Fibroblast of the aortic adventitia (primary cell): ENCODE results near the gene TEDC2. TPM values are rescaled to one million over a fixed set of nuclear protein-coding genes. Genes with fewer than 3 reads are reported as not detected.
"Not testable (repeated sequence)": the region's sequence is repeated elsewhere in the genome, so short reads cannot be mapped to it uniquely, and the experiment has no call there.

Experiments
- DNase-seq: peaks from one replicate; pipeline ENCODE4 v3.0.0-alpha.2; 2010; ENCODE audit warnings: low read depth
- H3K4me3 ChIP-seq: 2 replicates; pipeline ENCODE4 v1.5.1; 2011; ENCODE audit warnings: low read depth, mild to moderate bottlenecking, control low read depth, low read length, moderate library complexity
- CTCF ChIP-seq: IDR thresholded peaks from 2 replicates; pipeline ENCODE4 v1.5.1; 2011; ENCODE audit warnings: mild to moderate bottlenecking, low read length, control low read depth, inconsistent platforms; ENCODE audit not compliant: insufficient read depth
- total RNA-seq: library from RNA; depleted of rRNA; stranded (reverse); fragments of >200 nt; gene quantifications from 2 replicates; pipeline ENCODE4 v1.2.3, GENCODE V29; 2012; ENCODE audit warnings: low replicate concordance

TEDC2 gene
- total RNA-seq, 1 donor, result 11.7 TPM

DNA sequence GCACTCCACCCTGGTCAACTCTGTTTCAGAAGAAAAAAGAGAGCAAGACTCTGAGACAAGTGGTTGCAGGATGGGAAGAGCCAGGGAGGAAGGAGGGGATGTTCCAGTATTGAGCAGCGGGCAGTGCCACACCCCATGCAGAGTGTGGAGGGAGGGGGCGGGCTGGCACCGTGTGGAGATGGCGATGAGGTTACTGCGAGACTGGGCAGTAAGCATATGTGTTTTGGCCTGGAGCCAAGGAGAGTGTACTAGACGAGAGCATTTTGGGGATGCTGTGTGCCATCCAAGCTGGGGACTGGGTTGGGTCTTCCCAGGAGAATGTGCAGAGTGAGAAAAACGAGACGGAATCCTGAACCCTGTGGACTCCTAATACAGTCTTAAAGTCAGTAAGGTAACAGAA lies 18.4 kb downstream of the TEDC2 start:
- TF ChIP-seq CTCF, result no peak
- H3K4me3 ChIP-seq, result no peak overlapping the region
- no peak for DNase-seq

- not testable (repeated sequence) for H3K4me3 ChIP-seq, DNase-seq
These were observed 20.1 kb downstream of the TEDC2 start for GRCh38 chr16:2479996-2480395.

DNA sequence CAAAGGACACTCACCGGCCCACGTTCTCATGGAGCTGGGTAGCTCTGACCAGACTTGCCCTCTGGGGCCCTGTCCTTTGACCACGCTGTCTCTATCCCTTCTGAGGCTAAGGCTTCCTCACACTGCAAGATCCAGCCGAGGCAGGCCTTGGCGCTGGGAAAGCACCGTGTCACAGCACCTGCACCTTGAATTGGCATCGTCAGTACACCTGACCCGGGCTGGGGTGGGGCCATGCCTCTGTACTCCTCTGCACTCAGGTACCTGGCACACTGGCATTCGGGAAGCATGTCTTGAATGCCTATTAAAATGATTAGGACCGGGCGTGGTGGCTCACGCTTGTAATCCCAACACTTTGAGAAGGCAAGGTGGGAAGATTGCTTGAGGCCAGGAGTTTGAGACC lies 21.0 kb downstream of the TEDC2 start:
- DNase-seq, result no peak
- no peak for TF ChIP-seq CTCF
- no peak overlapping the region for H3K4me3 ChIP-seq

DNA sequence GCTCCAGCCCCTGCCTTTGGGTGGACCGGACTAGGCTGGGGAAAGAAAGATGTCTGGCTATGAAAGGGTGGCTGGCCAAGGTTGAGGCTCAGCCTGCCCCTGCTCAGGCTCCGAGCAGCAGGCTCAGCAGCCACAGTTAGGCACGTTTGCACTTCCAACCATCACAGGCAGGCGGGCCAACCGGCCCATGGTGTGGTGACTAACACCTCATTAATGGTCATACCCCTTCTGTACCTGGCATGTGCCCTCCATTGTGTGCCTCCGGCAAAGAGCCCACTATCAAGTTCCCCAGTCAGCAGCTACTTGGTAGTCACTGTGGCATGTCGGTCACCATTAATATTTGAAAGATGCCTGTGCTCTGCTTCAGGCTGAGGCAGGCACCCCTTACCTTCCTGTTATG lies 21.8 kb downstream of the TEDC2 start:
- no peak for TF ChIP-seq CTCF
- no peak overlapping the region for H3K4me3 ChIP-seq
- no peak for DNase-seq

- no peak for TF ChIP-seq CTCF
- DNase-seq, result no peak
- H3K4me3 ChIP-seq, result peak overlapping the region; percentile 56
These were observed 22.3 kb downstream of the TEDC2 start for GRCh38 chr16:2482249-2482648.

GRCh38 chr16:2482708-2483534 lies 23.0 kb downstream of the TEDC2 start:
- TF ChIP-seq CTCF, result no peak
- peak overlapping the region; percentile 56 for H3K4me3 ChIP-seq
- DNase-seq, result peak; percentile 64

GRCh38 chr16:2483939-2484897 lies 24.3 kb downstream of the TEDC2 start:
- H3K4me3 ChIP-seq, result no peak overlapping the region
- no peak for TF ChIP-seq CTCF
- DNase-seq, result no peak
